Measurements from ENCODE around the gene VOPP1.

The VOPP1 gene

GRCh38 chr7:55440040-55440690, 132.1 kb downstream of the VOPP1 start:
- TF ChIP-seq CTCF (IDR thresholded peaks at IDR 0.05), result no peak
- Histone ChIP-seq H3K4me3 (ENCODE audit: low read depth in 1 of 2, low read length in 1 of 2) (no peak overlapping the region), H3K27ac (no peak overlapping the region)

GRCh38 chr7:55439627-55440026, 132.7 kb downstream of the VOPP1 start:
- H3K36me3 ChIP-seq, result no peaks in the 10 kb centered on the region
- no peaks in the 10 kb centered on the region for H3K9me3 ChIP-seq
- TF ChIP-seq CTCF (IDR thresholded peaks at IDR 0.05), result no peak
- H3K4me3 ChIP-seq (ENCODE audit: low read depth in 1 of 2, low read length in 1 of 2), result no peak overlapping the region
- H3K27ac ChIP-seq, result no peak overlapping the region
- no peaks in the 10 kb centered on the region for H3K27me3 ChIP-seq
- H3K4me1 ChIP-seq (ENCODE audit: control insufficient read depth in 1 of 2, insufficient read depth in 1 of 2, low read depth in 1 of 2, low read length in 1 of 2), result peaks cover 0 to 6% of the 10 kb centered on the region in 2 experiments

More at GRCh38 chr7:55440040-55440690, 132.1 kb downstream of the VOPP1 start:
- Histone ChIP-seq H3K4me1 (ENCODE audit: control insufficient read depth in 1 of 2, insufficient read depth in 1 of 2, low read depth in 1 of 2, low read length in 1 of 2) (peaks cover 0 to 6% of the 10 kb centered on the region in 2 experiments), H3K9me3 (no peaks in the 10 kb centered on the region), H3K36me3 (no peaks in the 10 kb centered on the region), H3K27me3 (no peaks in the 10 kb centered on the region)

GRCh38 chr7:55438757-55439525, 133.4 kb downstream of the VOPP1 start:
- no peak for TF ChIP-seq CTCF (IDR thresholded peaks at IDR 0.05)
- Histone ChIP-seq H3K4me1 (ENCODE audit: control insufficient read depth in 1 of 2, insufficient read depth in 1 of 2, low read depth in 1 of 2, low read length in 1 of 2) (peaks cover 0 to 6% of the 10 kb centered on the region in 2 experiments), H3K27ac (no peak overlapping the region), H3K9me3 (no peaks in the 10 kb centered on the region), H3K27me3 (no peaks in the 10 kb centered on the region), H3K36me3 (no peaks in the 10 kb centered on the region), H3K4me3 (ENCODE audit: low read depth in 1 of 2, low read length in 1 of 2) (no peak overlapping the region)

- no peak overlapping the region for H3K4me3 ChIP-seq (ENCODE audit: low read depth in 1 of 2, low read length in 1 of 2)
- H3K9me3 ChIP-seq, result no peaks in the 10 kb centered on the region
- H3K36me3 ChIP-seq, result no peaks in the 10 kb centered on the region
- peaks cover 0 to 6% of the 10 kb centered on the region in 2 experiments for H3K4me1 ChIP-seq (ENCODE audit: control insufficient read depth in 1 of 2, insufficient read depth in 1 of 2, low read depth in 1 of 2, low read length in 1 of 2)
- H3K27ac ChIP-seq, result no peak overlapping the region
- no peaks in the 10 kb centered on the region for H3K27me3 ChIP-seq
- TF ChIP-seq CTCF (IDR thresholded peaks at IDR 0.05), result no peak
These were observed 134.1 kb downstream of the VOPP1 start for GRCh38 chr7:55438085-55438756.

- no peak for TF ChIP-seq CTCF (IDR thresholded peaks at IDR 0.05)
- H3K9me3 ChIP-seq, result no peaks in the 10 kb centered on the region
- no peak overlapping the region for H3K27ac ChIP-seq
- no peak overlapping the region for H3K4me3 ChIP-seq (ENCODE audit: low read depth in 1 of 2, low read length in 1 of 2)
- peaks cover 0 to 6% of the 10 kb centered on the region in 2 experiments for H3K4me1 ChIP-seq (ENCODE audit: control insufficient read depth in 1 of 2, insufficient read depth in 1 of 2, low read depth in 1 of 2, low read length in 1 of 2)
- no peaks in the 10 kb centered on the region for H3K36me3 ChIP-seq
- no peaks in the 10 kb centered on the region for H3K27me3 ChIP-seq
These were observed 134.9 kb downstream of the VOPP1 start for GRCh38 chr7:55437375-55437774.
